HG03575 (cell line): ENCODE data around the gene CCDC85B.
"Not testable (repeated sequence)": the region's sequence is repeated elsewhere in the genome, so short reads cannot be mapped to it uniquely, and the experiment has no call there.

ENCODE experiments used
- ATAC-seq: cut with Tn5 transposase; IDR thresholded peaks from one replicate; pipeline ENCODE4 v1.9.1; 2021; ENCODE audit not compliant: unreplicated experiment, insufficient number of reproducible peaks, low FRiP score; ENCODE audit errors: extremely low read depth

CCDC85B gene

DNA sequence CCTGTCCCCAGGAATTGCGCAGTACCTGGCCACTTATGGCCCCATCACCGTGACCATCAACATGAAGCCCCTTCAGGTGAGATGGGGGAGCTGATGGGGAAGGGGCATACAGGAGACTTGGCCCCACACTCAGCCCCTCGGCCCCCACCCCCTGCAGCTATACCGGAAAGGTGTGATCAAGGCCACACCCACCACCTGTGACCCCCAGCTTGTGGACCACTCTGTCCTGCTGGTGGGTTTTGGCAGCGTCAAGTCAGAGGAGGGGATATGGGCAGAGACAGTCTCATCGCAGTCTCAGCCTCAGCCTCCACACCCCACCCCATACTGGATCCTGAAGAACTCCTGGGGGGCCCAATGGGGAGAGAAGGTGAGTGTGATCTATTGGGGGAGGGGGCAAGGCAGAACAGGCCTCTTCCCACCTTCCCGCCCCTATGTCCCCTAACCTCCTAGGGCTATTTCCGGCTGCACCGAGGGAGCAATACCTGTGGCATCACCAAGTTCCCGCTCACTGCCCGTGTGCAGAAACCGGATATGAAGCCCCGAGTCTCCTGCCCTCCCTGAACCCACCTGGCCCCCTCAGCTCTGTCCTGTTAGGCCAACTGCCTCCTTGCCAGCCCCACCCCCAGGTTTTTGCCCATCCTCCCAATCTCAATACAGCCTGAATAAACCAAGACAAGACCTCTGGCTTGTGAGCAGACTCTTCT, 7.3 kb upstream of the CCDC85B start:
- no peak for ATAC-seq

DNA sequence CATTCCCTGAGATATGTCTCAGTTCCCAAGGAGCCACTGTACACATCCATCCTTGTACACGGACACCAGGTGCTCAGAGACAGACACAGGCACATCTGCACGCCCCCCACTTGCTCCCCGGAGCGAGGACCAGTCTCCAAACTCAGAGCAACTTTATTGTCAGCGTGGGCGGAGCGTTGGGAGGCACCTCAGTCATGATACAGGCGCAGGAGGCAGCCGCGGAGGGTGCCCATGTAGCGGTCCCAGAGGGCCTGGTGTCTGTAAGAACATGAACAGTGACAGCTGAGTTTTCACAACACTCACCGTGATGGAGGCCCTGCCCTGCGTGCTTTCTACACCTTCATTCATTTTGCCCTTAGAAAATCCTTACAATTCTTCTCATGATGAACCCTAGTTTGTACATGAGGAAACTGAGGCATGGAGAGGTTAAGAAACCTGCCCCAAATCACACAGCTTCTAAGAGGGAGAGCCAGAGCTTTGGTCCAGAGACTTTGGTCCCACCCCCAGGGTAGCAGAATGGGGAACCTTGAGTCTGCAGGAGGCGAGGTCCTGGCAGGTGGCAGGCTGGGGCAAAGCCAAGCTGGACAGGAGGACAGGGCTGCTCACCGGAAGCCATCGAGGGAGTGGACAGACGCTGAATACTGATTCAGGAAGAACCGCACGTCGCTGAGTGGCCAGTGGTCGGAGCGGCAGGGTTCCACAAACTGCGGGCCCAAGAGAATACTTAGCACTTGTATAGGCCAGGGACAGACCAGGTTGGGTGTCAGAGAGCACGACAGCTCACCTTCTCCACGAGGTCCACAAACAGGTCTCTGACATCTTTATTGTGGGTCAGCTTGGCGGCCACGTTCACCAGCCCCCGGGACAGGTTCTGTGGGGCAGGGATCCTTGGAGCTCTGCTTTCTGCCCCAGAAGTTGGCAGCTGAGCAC, 6.4 kb upstream of the CCDC85B start:
- no peak for ATAC-seq

DNA sequence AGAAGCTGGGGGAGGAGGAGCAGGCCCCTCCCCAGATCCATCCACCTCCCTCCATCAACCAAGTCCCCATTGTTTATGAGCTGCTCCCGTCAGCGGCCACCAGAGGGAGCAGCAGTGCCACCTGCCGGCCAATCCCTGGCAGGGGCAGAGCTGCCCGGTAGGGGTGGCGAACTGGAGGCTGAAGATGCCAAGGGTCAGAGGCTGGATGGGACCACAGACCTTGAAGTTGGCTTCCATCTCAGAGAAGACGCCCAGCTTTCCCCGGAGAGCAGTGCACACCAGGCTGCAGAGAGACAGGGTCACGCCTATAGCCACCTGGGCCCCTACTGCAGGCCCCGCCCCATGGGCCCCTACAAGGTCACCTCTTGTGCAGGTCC, 5.8 kb upstream of the CCDC85B start:
- ATAC-seq = no peak

DNA sequence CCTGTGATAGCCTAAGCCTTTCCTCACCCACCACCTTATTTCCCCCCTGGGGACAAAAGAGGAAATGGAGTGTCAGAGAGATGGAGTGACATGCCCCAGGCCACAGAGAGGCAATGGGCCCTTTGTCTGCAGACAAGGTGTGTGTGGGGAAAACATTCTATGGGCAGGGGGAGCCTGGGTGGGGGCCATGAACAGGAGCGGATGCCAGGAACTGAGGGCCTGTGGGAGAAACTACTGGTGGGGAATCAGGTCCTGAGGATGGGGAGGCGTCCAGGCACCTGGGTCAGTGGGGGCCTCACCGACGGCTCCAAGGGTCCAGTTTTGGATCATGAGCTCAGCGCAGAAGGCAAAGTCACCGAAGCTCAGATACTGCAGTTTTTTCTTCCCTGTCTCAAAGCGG, 5.2 kb upstream of the CCDC85B start:
- ATAC-seq = no peak

DNA sequence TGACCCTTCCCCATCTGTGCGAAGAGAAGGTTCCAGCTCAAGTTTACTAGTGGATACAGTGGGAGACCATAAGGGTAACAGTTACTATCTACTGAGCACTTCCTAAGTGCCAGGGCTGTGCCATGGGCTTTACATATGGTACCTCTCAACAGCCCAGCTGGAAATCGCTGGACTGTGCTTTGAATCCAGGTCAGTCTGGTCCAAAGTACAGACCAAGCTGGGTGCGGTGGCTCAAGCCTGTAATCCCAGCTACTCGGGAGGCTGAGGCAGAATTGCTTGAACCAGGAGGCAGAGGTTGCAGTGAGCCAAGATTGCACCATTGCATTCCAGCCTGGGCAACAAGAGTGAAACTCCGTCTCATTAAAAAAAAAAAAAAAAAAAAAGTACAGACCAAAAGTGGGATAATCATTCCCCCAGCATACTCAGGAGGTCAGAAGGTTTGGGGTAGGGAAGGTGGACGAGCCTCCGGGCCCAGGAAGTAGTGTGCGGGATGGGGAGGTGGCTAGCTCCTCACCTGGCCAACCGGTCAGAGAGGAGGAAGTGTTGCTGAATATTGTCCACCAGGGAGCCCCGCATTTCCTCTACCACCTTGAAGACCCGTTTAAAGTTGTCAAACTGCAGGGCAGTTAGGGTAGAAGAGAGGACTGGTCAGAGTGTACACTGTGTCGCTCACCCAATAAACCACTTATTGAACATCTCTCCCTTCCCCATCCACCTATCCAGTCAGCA, 4.5 kb upstream of the CCDC85B start:
- ATAC-seq = no peak

DNA sequence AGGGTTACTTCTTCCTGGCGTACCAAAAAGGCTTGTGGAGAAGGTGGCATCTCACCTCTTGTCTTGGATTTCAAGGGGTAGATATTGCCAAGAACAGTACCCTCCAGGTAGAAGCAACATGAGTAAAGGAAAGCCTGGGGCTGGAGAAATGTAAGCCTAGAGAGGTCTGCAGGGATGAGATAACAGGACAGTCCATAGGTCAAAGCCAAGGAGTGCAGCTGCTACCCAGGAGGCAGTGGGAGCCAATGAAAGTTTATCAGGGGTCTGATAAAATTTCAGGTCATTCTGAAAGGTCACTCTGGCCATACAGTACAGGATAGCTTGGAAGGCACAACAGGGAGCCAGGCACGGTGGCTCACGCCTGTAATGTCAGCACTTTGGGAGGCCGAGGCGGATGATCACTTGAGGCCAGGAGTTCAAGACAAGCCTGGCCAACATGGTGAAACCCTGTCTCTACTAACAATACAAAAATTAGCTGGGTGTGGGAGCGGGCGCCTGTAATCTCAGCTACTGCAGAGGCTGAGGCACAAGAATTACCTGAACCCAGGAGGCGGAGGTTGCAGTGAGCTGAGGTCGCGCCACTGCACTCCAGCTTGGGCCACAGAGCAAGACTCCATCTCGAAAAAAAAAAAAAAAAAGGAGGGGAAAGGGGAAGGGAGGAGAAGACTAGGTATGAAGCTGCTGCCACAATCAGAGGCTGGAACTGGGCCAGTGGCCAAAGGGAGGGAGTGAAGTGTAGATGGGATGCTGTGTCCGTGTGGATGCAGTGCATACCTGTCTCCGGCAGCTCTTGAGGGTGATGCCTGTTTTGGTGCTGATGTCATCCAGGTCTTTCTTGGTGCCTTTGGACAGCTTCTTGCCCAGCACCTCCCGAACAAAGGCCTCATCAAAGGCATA, 3.4 kb upstream of the CCDC85B start:
- ATAC-seq = no peak

DNA sequence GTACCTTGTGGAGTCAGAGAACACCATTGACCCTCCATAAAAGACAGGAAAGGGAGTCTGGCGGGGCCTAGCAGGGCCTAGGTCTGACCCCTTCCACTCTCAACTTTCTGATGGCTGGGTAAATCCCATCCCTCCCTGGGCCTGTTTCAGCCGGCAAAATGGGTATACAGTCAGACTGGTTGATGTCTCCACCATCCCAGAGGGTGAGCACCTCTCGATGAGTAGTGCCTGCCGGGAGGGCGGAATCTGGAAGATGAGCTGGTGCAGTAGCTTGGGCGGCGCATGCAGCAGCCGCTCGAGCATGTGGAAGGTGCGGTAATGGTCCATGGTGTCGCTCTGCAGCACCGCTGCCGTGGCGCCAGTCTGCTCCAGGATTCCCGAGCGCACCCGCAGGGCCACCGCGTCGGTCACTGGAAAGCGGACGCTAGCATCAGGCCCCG, 2.7 kb upstream of the CCDC85B start:
- no peak for ATAC-seq

DNA sequence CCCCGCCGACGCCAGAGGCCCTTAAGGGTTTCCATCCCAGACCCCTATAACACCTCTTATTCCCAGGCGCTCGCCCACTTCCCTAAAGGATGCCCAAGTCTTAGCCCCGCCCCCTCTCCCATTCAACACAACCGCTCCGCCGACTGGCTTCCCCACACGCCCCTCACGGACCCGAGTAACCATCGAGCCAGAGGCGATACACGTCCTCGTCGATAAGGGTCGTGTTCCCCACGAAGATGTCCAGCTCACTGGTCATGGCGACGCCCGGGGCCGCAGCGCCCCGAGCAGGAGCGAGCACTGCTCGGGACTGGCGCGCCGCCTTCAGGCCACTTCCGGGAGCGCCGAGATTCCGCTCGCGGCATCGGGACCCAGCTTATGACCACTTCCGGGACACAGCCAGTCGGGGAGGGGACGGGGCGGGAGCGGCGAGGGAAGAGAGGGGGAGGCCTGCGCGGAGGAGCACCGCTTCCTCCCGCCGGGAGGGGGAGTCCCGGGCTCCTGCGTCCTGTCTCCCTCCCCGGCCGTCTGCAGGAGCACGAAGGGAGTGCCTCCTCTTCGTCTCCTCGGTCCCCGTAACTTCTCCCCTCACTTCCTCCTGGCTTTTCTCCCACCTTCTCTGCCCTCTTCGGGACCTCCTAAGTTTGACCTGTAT, 2.2 kb upstream of the CCDC85B start, which contains the start of gene FIBP:
TSS of gene FIBP (minus strand) at position 309 of the 652 bp plus-strand sequence. CDS start at position 256, 53 bp downstream.
- no peak for ATAC-seq

DNA sequence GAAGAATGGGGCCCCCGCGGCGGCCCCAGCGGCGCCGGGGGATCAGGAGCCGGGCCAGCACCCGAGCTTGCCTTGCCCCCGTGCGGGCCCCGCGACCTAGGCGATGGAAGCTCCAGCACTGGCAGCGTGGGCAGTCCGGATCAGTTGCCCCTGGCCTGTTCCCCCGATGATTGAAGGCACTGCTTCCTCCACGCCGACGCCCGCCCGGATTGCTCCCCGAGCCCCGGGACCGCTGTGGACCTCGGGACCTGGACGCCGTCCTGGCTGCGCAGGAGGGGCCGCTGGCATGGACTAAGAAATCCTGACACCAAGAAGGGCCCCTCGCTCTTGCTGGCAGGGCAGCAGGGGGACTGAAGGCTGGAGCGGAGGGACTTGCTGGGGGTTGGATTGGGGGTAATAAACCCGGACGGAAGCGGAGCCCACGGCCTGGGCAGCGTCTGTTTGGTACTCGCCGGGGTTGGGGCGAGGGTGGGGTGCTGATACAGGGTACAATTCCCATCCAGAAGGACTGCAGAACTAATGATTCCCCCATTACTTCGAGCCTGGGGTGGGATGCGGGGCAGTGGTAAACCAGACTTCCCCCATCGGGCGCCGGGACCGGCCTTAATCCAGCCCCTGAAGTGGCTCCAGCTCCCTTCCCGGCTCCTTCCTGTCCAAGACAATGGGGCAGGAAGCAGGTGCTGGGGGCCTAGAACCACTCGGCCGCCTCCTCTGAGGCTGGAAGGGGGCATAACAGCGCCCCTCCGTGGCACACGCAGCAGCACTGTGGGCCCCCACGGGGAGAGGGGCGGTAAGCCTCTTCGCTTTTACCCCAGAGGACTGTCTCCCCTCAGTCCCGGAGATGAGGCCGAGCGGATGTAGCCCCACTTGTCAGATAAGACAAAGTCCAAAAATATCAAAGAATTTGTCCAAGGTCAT, 1.0 kb downstream of the CCDC85B start:
- ATAC-seq = no peak

DNA sequence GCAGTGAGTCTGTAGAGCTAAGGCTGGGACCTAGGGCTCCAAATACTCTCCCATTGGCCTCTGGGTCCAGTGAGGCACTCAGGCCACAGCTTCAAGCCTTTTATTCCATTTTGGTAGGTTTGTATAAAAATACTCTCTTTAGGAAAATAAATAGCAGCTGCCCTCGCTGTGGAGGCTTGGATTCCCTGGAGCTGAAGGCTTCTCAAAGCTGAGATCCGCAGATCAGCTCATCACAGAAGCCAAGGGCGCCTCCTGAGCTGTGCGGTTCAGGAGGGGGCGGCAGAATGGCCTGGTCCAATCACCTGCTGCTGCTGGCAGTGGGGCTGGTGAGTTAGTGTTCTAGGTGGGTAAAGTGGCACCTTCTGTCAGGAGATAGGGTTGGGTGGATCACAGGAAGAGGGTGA, 1.7 kb downstream of the CCDC85B start:
- not testable (repeated sequence) for ATAC-seq

DNA sequence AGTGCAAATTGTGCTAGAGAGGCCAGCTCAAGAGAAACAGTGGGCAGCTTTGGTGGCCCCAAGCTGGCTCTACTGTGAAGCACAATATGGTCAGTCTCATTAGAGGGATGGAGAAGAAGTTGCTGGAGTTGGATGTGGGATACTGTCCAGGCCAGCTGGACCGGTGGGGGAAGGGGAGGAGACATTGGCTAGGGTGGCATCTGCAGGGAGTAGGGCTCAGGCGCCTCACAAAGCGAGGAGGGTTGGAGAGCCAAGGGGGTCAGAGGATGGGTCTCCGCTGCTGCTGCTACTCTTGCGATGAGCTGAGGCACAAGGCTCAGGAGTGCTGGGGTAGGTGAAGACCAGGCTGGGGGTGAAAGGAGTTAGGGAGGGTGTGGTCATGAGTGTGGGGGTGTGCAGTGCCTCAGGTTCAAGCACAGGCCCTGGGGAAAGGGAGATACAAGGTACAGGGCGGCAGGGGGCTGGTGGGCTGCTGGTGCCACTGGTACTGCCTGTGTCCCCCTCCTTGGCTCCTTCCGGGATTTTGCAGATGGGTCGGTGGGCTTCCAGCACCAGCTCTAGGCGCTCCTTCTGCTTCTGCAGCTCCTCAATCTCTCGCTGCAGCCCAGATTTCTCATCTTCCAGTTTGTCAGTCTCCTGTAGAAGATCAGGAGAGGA, 2.3 kb downstream of the CCDC85B start:
- ATAC-seq = no peak

DNA sequence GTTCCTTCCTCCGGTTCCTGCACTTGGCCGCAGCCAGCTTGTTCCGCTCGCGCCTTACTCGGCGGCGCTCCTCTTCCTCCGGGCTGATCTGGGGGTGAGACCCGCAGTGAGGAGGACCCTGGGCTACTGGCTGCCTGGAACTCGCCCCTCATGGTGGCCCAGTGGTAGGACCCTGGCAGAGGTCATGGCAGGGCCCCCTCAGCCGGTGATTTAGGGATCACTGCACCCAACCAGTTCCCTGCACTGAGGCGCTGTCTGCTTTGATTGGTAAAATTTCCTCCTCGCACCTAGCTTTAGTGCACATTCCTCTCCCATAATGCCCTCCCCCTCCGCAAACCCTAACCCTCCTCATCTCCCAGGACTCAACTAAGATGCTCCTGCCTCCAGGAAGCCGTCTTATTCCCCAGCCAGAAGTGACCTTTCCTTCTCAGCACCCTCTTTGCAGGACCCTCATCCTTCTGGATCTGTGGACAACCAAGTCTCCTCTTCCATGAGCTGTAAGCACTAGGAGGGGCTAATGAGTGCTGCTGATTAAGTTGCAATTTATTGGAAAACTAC, 3.6 kb downstream of the CCDC85B start:
- no peak for ATAC-seq

DNA sequence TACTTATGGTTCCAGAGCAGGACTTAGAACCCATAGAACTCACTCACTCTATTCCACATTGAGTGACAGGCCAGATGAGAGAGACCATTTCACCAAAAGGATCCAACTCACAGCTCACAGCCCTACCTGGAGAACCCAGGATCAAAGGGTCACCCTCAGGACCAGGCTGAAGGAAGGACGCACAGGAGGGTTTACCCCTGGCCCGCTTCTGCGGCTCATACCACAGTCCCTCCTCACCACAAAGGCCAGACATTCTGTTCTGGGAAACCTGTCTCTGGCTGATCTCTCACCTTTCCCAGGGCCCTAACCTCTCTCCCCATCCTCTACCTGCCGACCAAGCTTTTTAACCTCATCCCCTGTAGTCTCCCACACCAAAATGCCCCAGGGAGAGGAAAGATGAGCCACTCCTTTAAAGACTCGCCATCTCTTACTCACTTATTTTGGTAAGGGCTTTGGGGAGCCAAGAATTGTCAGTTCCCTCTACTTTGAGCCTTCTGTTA, 5.1 kb downstream of the CCDC85B start:
- ATAC-seq = no peak

DNA sequence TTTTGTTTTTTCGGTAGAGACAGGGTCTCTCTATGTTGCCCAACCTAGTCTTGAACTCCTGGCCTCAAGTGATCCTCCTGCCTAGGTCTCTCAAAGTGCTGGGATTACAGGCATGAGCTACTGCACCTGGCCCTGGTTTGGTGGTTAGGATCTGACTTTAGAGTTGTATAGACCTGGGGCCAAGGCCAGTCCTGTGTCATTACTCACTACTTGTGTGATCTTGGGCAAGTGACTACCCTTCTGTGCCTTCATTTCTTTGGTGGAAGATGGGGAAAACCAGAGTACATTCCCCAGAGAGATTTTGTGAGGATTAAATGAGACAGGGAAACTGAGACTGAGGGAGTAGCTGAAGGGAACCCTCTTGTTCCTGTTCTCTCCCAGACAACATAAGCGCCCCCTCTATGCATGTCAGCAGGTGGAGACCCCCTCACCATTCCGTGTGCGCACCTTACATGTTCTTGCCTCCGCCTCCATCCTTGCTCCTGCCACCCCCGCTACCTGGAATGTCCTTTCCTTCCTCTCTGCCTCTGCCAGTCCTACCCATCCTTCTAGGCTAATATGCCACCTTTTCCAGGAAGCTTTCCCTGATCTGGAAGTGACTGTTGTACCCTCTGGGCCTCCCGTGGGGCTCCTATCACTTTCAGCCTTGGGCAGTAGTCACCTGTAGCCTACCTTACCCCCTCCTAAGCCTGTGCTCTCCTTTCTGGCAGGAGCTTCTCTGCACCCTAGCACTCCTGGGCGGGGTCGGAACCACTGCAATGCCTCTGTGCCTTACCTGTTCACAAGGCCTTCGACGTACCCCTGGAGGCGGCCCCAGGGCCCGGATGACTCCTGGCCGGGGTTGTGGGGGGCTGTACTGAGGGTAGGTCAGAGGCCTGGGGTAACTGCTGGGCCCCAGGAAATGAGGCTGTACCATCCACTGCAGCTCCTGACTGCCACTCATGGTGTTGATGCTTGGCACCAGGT, 5.8 kb downstream of the CCDC85B start:
- ATAC-seq = no peak

DNA sequence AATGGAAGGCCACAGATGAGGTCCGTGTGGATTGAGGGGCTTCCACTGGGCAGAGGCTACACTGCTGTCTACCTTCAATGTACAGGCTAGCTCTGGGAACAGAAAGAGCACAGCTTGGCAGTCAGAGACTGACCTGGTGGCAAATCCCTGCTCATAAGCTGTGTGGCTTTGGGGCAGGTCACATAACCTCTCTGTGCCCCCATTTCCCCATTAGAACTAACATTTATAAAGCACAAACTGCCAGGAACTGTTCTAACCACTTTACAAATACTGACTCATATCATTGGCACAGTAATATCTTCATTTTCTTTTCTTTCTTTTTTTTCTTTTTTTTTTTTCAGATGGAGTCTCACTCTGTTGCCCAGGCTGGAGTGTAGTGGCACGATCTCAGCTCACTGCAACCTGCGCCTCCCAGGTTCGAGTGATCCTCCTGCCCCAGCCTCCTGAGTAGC, 6.6 kb downstream of the CCDC85B start:
- no peak for ATAC-seq
